NCI-H146 (cell line): ENCODE measurements around the gene COPZ2.
"Not testable (repeated sequence)": the region's sequence is repeated elsewhere in the genome, so short reads cannot be mapped to it uniquely, and the experiment has no call there.

Experiments
- DNase-seq: peaks from one replicate; lab custom pipeline; 2025; lab: John Stamatoyannopoulos, UW

The COPZ2 gene

DNA sequence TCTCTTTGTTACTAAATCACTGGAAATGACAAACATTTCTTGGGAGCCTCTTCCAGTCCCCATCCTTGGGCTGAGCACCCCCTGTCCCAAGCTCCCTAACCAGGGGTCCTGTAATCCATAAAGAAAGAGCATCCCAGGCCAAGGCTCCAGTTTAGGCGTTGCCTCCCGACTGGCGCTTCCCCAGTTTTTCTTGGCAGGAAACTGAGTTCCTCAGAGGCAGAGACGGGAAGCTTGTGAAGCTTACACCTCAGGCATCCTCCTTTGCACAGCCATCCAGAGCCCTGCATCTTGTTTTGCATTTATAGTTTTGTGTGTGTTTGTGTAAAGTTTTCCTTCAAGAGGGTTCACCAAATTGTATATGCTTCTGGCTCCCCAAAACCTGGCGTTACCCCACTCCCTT is 7.1 kb downstream of the COPZ2 start:
- DNase-seq: no peak

GRCh38 chr17:48028736-48029135 is 8.9 kb downstream of the COPZ2 start:
- no peak for DNase-seq

- peak; percentile 31 for DNase-seq
Measured at GRCh38 chr17:48027322-48027981, 10.1 kb downstream of the COPZ2 start.

DNA sequence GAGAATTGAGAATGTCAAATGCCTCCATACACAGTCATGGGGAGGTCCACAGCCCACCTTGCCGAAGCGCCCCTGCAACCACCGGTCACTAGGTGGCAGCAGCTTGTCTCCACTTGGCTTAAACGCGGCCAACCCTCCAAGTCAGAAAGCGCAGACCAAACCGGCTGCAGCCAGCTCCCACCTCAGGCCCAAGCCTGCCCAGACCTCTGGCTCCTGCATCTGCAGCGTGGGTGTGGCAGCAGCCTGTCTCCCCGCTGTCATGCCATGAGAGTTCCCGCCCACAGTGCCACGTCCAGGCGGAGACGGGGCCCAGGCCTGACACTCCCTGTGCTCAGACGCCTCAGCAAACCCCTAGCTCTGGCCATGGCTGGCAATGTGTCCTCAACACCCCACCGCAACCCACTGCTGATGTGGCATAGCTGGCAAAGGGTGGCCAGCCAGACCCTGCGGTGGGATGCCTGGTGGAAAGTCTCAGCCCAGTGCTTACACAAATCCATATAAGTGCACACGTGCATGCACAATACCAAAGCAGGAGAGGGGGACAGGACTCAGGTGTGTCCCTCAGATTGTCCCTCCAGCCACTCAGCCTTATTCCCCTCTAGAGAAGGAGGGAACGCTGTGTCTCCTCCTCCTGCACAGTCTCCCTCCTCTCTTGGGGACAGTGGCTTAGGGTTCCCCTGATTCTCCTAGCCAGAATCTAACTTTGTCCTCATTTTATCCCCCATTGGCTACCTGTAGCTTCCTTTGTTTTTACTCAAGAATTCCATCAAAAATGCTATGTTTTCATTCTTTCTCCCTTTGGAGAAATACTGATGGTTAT is 10.9 kb downstream of the COPZ2 start:
- DNase-seq: peak; percentile 93

DNA sequence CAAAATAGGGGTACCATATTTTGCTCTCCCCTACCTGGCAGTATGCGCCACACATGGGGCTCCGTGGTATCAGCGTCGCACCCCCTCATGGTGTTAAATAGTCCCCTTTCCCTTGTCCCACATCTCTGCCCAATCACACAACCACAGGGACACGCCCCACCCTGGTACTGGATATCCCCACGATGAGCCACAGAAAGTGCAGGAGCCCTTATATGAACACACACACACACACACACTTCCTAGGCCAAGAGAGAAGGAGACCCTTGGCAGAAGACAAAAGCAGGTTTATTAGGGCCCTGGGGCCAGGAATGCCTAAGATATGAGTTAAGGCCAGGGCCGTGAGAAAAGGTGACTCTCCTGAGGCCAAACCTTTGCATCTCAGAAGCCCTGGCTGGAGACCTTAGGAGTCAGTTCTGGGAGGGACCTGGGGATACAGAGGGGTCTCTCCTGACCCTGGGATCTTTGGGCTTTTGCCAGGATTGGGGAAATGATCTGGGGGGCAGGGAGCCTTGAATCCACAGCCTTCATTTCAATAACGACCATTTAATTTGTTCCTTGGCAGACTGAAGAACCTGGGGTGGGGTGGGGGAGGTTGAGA is 11.6 kb downstream of the COPZ2 start:
- no peak for DNase-seq

- DNase-seq: peak; percentile 98
Measured at GRCh38 chr17:48025040-48025903, 12.3 kb downstream of the COPZ2 start.

GRCh38 chr17:48024149-48025039 is 13.2 kb downstream of the COPZ2 start:
- DNase-seq: peak; percentile 55

DNA sequence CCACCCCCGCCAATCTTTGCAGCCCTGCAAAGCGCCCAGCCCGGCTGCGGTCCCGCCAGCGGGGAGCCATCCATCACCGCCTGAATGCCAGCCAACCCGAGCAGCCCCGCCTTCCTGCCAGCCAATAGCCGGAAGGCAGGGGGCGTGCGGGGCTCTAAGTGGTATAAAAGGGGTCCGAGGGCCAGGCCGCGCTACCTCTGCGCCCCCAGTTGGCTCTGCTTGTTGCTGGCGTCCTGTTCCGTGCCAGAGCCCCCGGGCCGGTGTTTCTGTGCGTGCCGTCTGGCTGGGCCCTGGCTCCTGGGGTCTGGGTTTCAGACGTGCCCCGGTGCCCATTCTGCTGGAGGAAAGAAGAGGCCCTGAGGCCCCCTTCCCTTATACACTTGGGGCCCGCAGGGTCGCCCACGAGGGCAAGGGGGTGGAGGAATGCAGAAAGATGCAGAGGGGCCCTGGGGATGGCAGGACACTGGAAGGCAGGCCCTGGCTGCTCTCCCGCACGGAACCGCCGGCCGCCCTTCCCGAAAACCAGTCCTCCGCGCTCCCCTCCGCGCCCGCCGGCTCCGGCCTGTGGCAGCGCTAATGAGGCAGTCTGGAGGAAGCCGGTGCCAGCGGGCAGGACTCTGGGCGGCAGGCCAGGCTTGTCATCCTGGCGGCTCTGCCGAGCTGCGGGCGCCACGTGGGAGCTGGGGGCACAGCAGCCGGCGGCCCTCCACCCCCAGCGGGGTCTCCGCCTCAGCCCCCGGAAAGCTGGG is 14.0 kb downstream of the COPZ2 start:
- DNase-seq: peak; percentile 88

DNA sequence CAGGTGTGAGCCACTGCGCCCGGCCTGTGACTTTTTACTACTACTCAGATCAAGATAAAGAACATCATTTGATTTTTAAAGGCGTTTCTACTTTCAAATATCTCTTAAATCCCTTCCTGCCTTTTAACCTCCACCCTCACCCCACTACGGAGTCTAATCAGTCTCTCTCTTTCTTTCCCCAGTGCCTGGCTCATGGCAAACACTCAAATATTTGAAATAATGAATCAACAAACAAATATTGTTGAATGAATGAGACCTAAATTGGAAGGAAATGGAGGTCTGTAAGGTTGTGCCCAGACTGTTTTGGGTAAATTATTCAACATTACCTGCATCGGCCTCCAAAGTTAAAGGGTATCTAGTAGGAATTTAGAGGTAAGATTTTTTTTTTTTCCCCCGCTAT is 14.7 kb downstream of the COPZ2 start:
- no peak for DNase-seq

GRCh38 chr17:48021934-48022333 is 15.7 kb downstream of the COPZ2 start:
- DNase-seq: no peak

DNA sequence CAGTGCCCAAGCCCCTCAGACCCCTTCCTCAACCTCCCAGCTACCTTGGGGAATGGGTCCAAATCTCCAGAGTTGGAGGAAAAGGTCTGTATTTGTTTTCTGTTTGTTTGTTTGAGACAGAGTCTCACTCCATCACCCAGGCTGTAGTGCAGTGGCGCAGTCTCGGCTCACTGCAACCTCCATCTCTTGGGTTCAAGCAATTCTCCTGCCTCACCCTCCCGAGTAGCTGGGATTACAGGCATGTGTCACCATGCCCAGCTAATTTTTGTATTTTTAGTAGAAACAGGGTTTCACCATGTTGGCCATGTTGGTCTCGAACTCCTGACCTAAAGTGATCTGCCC is 19.8 kb downstream of the COPZ2 start:
- not testable (repeated sequence) for DNase-seq

- DNase-seq: no peak
Measured at GRCh38 chr17:48016112-48016511, 21.5 kb downstream of the COPZ2 start.

GRCh38 chr17:48014595-48015111 is 22.9 kb downstream of the COPZ2 start:
- DNase-seq: no peak

- no peak for DNase-seq
Measured at GRCh38 chr17:48013876-48014594, 23.6 kb downstream of the COPZ2 start.

- no peak for DNase-seq
Measured at GRCh38 chr17:48012654-48013053, 24.9 kb downstream of the COPZ2 start.

DNA sequence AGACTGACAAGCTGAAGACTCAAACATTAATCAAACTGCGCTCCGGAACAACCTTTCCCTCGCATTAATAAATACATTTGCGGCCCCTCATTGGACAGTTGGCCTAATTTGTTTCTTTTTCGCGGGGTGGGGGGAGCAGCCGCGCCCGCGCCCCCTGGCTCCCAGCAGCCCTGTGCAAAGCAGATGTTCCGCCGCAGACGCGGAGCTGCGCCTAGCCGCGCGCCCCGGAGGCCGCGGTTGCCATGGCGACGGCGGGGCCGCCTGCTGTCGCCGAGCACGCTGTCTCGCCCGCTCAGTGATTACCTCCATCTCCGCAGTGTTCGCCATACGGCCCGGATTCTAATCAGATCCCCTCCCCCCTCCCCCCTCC is 25.5 kb downstream of the COPZ2 start:
- peak; percentile 89 for DNase-seq

- DNase-seq: peak; percentile 72
Measured at GRCh38 chr17:48011405-48012150, 26.0 kb downstream of the COPZ2 start.

GRCh38 chr17:48010193-48010592 is 27.4 kb downstream of the COPZ2 start:
- no peak for DNase-seq
